ENCODE results near the gene SYNE4. TPM values are rescaled to one million over a fixed set of nuclear protein-coding genes. Genes with fewer than 3 reads are reported as not detected.
A peak's percentile ranks its signal among the peaks of the same experiment; 100 is the strongest.
"Not testable (repeated sequence)": the region's sequence is repeated elsewhere in the genome, so short reads cannot be mapped to it uniquely, and the experiment has no call there.

The SYNE4 gene
- total RNA-seq, 2 experiments from 2014 or later: 2.4 to 3.3 TPM

DNA sequence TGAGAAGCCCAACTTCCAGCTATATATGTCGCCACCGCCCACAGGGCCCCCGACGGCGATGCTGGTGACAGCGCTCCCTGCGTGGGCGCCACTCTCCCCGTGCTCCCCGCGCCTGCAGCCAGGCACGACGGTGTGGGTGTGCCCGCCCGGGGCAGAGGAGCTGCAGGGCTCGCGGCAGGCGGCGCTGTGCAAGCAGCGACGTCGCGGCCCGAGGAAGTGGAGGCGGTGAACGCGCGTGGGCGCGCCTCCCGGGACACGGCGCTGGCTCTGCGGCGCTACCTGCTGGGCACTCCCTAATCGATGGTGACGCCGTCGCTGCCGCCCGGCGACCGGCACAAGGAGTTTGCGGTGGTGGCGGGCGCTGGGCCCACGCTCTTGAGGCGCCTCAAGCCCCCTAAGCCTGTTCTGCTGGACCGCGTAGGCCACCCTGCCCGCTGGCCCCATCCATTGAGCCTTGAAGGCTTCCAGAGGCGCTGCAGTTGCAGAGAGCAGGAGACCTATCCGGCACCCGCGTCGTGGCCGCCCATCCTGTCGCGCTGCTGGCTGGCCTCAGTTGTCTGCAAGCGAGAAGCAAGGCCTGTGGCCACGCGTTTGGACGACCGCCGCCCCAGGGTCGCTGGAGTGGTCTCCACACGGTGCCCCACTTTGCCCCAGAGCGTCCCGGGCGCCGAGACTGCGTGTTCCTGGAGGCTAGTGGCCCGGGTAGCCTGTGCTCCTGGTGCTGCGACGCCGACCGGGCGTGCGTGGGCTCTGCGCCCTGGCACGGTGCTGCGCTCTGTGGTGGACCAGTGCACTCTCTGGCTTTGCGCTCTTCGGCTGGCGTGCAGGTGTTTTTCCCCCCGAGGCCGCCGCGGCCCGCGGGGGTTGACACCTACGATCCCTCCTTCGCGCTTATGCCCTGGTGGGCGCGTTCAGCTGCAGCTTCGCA, 49.3 kb downstream of the SYNE4 start:
- TF ChIP-seq, protein P1, sequence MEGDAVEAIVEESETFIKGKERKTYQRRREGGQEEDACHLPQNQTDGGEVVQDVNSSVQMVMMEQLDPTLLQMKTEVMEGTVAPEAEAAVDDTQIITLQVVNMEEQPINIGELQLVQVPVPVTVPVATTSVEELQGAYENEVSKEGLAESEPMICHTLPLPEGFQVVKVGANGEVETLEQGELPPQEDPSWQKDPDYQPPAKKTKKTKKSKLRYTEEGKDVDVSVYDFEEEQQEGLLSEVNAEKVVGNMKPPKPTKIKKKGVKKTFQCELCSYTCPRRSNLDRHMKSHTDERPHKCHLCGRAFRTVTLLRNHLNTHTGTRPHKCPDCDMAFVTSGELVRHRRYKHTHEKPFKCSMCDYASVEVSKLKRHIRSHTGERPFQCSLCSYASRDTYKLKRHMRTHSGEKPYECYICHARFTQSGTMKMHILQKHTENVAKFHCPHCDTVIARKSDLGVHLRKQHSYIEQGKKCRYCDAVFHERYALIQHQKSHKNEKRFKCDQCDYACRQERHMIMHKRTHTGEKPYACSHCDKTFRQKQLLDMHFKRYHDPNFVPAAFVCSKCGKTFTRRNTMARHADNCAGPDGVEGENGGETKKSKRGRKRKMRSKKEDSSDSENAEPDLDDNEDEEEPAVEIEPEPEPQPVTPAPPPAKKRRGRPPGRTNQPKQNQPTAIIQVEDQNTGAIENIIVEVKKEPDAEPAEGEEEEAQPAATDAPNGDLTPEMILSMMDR (IDR thresholded peaks at IDR 0.05): peak; percentile 73
- Mint-ChIP-seq H3K27ac (no peak overlapping the region), H3K36me3 (ENCODE audit: low read depth) (no peaks in the 10 kb centered on the region), H3K9me3 (peaks cover 3% of the 10 kb centered on the region), H3K4me1 (ENCODE audit: low read depth) (peaks cover 29% of the 10 kb centered on the region), H3K27me3 (peaks cover 4% of the 10 kb centered on the region), H3K4me3 (peak overlapping the region; percentile 27)
- ChIA-PET CTCF (interaction anchor here (0.7 to 2.0 kb wide), 9 partner anchors 16 to 101 kb away, joined by 3 to 6 read pairs (median 4); partner anchors contain the start of genes APLP1 and SDHAF1), POLR2A (interaction anchor here (0.5 to 2.1 kb wide), 4 partner anchors 10 to 62 kb away, joined by 3 to 5 read pairs (median 4); partner anchors contain the start of gene SDHAF1)
- intact Hi-C loops (cut with micrococcal nuclease): loop anchor here (5.0 kb wide), 1 partner anchor 33 kb away; no protein-coding TSS in a partner anchor
- peak; percentile 79 for DNase-seq
- peak; percentile 89 for ATAC-seq

DNA sequence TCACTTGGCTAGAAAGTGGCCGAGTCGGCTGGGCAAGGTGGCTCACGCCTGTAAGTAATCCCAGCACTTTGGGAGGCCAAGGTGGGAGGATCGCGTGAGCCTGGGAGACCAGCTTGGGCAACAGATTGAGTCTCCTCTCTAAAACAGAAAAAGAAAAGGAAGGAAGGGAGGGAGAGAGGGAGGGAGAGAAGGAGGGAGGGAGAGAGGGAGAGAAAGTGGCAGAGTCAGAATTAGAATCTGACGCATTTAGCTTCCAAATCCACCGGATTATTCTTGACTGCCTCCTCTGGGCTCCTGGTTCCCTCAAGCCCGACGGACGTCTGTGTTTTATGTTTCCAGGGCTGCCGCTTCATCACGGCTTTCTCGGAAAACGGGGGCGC, 50.0 kb downstream of the SYNE4 start:
- peak overlapping the region; percentile 64 for H3K27ac Mint-ChIP-seq
- no peaks in the 10 kb centered on the region for H3K36me3 Mint-ChIP-seq (ENCODE audit: low read depth)
- H3K9me3 Mint-ChIP-seq: peaks cover 3% of the 10 kb centered on the region
- DNase-seq (no peak), ATAC-seq (peak; percentile 41)
- TF ChIP-seq, protein P1 (IDR thresholded peaks at IDR 0.05): no peak
- H3K27me3 Mint-ChIP-seq: peaks cover 4% of the 10 kb centered on the region
- intact Hi-C loops (cut with micrococcal nuclease): loop anchor here (5.0 kb wide), 1 partner anchor 34 kb away; no protein-coding TSS in a partner anchor
- peaks cover 35% of the 10 kb centered on the region for H3K4me1 Mint-ChIP-seq (ENCODE audit: low read depth)
- POLR2A ChIA-PET: interaction anchor here (0.7 to 2.1 kb wide), 4 partner anchors 10 to 77 kb away, joined by 3 to 5 read pairs (median 4); partner anchors contain the start of gene SDHAF1
- peak overlapping the region; percentile 28 for H3K4me3 Mint-ChIP-seq
- CTCF ChIA-PET: interaction anchor here (0.7 to 2.0 kb wide), 10 partner anchors 15 to 102 kb away, joined by 3 to 6 read pairs (median 4); partner anchors contain the start of genes APLP1, KIRREL2 and SDHAF1

DNA sequence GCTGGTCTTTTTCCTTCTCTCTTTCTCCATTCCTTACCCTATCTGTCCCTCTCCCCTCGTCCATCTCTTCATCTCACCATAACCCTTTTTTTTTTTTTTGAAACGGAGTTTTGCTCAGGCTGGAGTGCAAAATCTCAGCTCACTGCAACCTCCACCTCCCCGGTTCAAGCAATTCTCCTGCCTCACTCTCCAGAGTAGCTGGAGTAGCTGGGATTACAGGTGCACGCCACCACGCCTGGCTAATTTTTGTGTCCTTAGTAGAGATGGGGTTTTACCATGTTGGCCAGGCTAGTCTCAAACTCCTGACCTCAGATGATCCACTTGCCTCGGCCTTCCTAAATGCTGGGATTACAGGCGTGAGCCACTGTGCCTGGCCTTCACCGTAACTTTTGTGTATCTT, 51.2 kb downstream of the SYNE4 start:
- POLR2A ChIA-PET; DNase-seq; H3K4me3 Mint-ChIP-seq; ATAC-seq; H3K27me3 Mint-ChIP-seq; H3K27ac Mint-ChIP-seq; H3K9me3 Mint-ChIP-seq; H3K36me3 Mint-ChIP-seq (ENCODE audit: low read depth): not testable (repeated sequence)
- H3K4me1 Mint-ChIP-seq (ENCODE audit: low read depth): peaks cover 46% of the 10 kb centered on the region
- CTCF ChIA-PET: interaction anchor here (2.0 kb wide), 1 partner anchor 26 kb away, joined by 5 read pairs; no protein-coding TSS in a partner anchor
- intact Hi-C loops (cut with micrococcal nuclease): loop anchor here (5.0 kb wide), 1 partner anchor 35 kb away; no protein-coding TSS in a partner anchor

DNA sequence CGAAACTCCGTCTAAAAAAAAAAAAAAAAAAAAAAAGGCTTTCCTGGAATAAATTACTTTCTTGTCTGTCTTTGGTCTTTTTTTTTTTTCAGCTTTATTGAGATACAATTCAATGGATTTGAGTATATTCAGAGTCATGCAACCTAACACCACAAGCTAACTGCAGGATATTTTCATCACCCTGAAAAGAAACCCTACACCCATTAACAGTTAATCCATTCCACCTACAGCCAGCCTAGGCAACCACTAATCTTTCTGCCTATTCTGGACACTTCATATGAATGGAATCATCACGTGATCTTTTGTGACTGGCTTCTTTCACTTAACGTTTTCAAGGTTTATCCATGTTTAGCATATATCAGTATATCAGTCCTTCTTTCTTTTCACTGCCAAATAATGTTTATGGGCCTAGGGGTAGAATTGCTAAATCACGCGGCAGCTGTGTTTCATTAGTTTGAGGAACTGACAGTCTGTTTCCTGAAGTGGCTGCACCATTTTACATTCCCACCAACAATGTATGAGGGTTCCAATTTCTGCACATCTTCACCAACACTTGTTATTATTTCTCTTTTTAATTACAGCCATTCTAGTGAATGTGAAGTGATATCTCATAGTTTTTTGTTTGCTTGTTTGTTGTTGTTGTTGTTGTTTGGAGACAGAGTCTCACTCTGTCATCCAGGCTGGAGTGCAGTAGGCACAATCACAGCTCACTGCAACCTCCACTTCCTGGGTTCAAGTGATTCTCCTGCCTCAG, 52.6 kb downstream of the SYNE4 start:
- ATAC-seq (no peak), DNase-seq (no peak)
- Mint-ChIP-seq H3K4me3 (no peak overlapping the region), H3K36me3 (ENCODE audit: low read depth) (no peaks in the 10 kb centered on the region), H3K27me3 (peaks cover 4% of the 10 kb centered on the region), H3K9me3 (peaks cover 3% of the 10 kb centered on the region), H3K27ac (no peak overlapping the region), H3K4me1 (ENCODE audit: low read depth) (peaks cover 52% of the 10 kb centered on the region)
- TF ChIP-seq, protein P1 (IDR thresholded peaks at IDR 0.05): no peak
- intact Hi-C loops (cut with micrococcal nuclease): loop anchor here (5.0 kb wide), 1 partner anchor 36 kb away; no protein-coding TSS in a partner anchor
- ChIA-PET POLR2A (interaction anchor here (0.7 kb wide), 2 partner anchors 9 to 19 kb away, joined by 3 to 5 read pairs; no protein-coding TSS in a partner anchor), CTCF (interaction anchor here (0.8 to 1.5 kb wide), 2 partner anchors 10 to 25 kb away, joined by 3 read pairs; no protein-coding TSS in a partner anchor)

Other genes starting within 250 kb of the SYNE4 start
- 10 to 100 TPM; 27.1 to 29.8 TPM for gene ARHGAP33, start 233.2 kb downstream of the SYNE4 start, total RNA-seq
- gene PRODH2, start 196.0 kb downstream of the SYNE4 start, total RNA-seq: not detected
- not detected for gene NPHS1, start 156.3 kb downstream of the SYNE4 start, total RNA-seq
- gene KIRREL2, start 151.9 kb downstream of the SYNE4 start, total RNA-seq: 1 to 10 TPM; 1.4 TPM
- gene APLP1, start 140.2 kb downstream of the SYNE4 start, total RNA-seq: 1 to 10 TPM; 2.0 to 2.1 TPM
- 10 to 100 TPM; 80.8 to 81.2 TPM for gene NFKBID, start 108.3 kb downstream of the SYNE4 start, total RNA-seq
- 10 to 100 TPM; 57.1 to 72.0 TPM for gene HCST, start 106.3 kb downstream of the SYNE4 start, total RNA-seq
- 1 to 10 TPM in 1 of 2 experiments, under 1 TPM in 1; 0.81 to 1.5 TPM for gene TYROBP, start 100.5 kb downstream of the SYNE4 start, total RNA-seq
- gene LRFN3, start 72.4 kb downstream of the SYNE4 start, total RNA-seq: 1 to 10 TPM; 4.8 to 6.6 TPM
- 10 to 100 TPM; 22.8 to 24.7 TPM for gene SDHAF1, start 13.6 kb downstream of the SYNE4 start, total RNA-seq
- gene ALKBH6, start 5.4 kb upstream of the SYNE4 start, total RNA-seq: 10 to 100 TPM; 36.5 to 37.5 TPM
- gene CLIP3, start 24.1 kb upstream of the SYNE4 start, total RNA-seq: 1 to 10 TPM in 1 of 2 experiments, under 1 TPM in 1; 0.74 to 1.2 TPM
- 1 to 10 TPM; 3.4 to 3.7 TPM for gene THAP8, start 45.5 kb upstream of the SYNE4 start, total RNA-seq
- 10 to 100 TPM; 19.8 to 22.6 TPM for gene WDR62, start 46.1 kb upstream of the SYNE4 start, total RNA-seq
- gene OVOL3, start 102.3 kb upstream of the SYNE4 start, total RNA-seq: not detected
- 10 to 100 TPM; 68.4 to 76.5 TPM for gene POLR2I, start 106.1 kb upstream of the SYNE4 start, total RNA-seq
- 10 to 100 TPM; 74.9 to 81.7 TPM for gene TBCB, start 106.7 kb upstream of the SYNE4 start, total RNA-seq
- 100 to 1,000 TPM; 250 to 275 TPM for gene CAPNS1, start 131.3 kb upstream of the SYNE4 start, total RNA-seq
- gene COX7A1, start 143.6 kb upstream of the SYNE4 start, total RNA-seq: not detected
- gene ZNF565, start 205.9 kb upstream of the SYNE4 start, total RNA-seq: 1 to 10 TPM; 1.3 to 1.6 TPM
- gene ZNF146, start 206.3 kb upstream of the SYNE4 start, total RNA-seq: 100 to 1,000 TPM; 102 to 109 TPM